OCI-LY1 (cell line): ENCODE results near the gene GNAI2.

Source experiments
- CTCF ChIP-seq: fragments of 200-600 bp; sonication (generic), shearing (Covaris generic); IDR thresholded peaks from 2 replicates; pipeline ENCODE4 v1.5.1; 2017; ENCODE audit warnings: mild to moderate bottlenecking, antibody characterized with exemption, low read length, moderate library complexity, mixed read lengths
- EZH2 ChIP-seq: fragments of 200-600 bp; sonication (generic), shearing (Covaris generic); IDR thresholded peaks from 2 replicates; pipeline ENCODE4 v1.8.0; 2017; ENCODE audit warnings: borderline replicate concordance, mixed run types, mild to moderate bottlenecking, antibody characterized with exemption, low read length, moderate library complexity, mixed read lengths

- no peak for TF ChIP-seq CTCF
- TF ChIP-seq EZH2: no peak
These were observed 64.8 kb downstream of the GNAI2 start for GRCh38 chr3:50300681-50301254.
